GM23248 (cell line): ENCODE measurements around the gene PAK2.

Experiments used
- EZH2 ChIP-seq: fragments of 200-600 bp; sonication (generic); IDR thresholded peaks from 2 replicates; pipeline ENCODE4 v1.6.1; 2018; ENCODE audit warnings: antibody characterized with exemption, mild to moderate bottlenecking; ENCODE audit not compliant: insufficient read depth, poor library complexity, severe bottlenecking
- EZH2phosphoT487 ChIP-seq: fragments of 200-600 bp; sonication (generic); IDR thresholded peaks from 2 replicates; pipeline ENCODE4 v1.6.1; 2018; ENCODE audit warnings: antibody characterized with exemption, moderate library complexity, mild to moderate bottlenecking, low read depth; ENCODE audit not compliant: insufficient read depth

DNA sequence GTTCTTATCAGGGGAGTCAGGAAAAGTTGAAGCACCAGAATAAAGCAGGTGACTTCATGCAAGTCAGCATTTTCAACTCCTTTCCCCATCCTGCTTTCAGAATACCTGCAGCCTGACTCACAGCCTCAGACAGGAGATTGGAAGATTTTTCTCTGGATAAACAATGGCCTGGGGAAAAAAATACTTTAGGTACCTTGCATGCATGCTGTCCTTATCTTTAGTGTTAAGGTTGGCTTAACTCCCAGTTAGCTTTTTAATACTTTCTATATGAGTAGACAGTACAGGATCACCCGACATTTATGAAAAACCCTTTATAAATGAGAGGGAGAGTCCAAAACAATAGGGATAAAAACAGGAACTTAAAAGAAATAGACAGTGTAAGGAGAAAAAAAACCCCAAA is 53.6 kb downstream of the PAK2 start:
- no peak for TF ChIP-seq EZH2phosphoT487
- no peak for TF ChIP-seq EZH2
